HepG2 (cell line): Measurements from ENCODE around the gene ADGRV1. TPM values are rescaled to one million over a fixed set of nuclear protein-coding genes. Genes with fewer than 3 reads are reported as not detected.
A peak's percentile ranks its signal among the peaks of the same experiment; 100 is the strongest.

Experiments
- ATAC-seq: fragments of 200-7000 bp; cut with Tn5 transposase; 3 replicates; pipeline ENCODE4 v1.9.1; 2020; ENCODE audit warnings: mild to moderate bottlenecking, moderate library complexity
- BruUV-seq: library from RNA; stranded (reverse); fragments of 400-500 nt; replicated peaks from 2 replicates; lab custom pipeline; 2021; lab: Mats Ljungman, UMichigan
- CTCF ChIA-PET: fragments of 300-600 bp; formaldehyde crosslinking; extraction: SDS; loops from one replicate; lab custom pipeline; 2021; ENCODE audit warnings: low total read pairs, inconsistent platforms, low intra/inter-chr PET ratio; lab: Yijun Ruan, JAX
- POLR2A ChIA-PET: fragments of 350-600 bp; sonication (Branson Sonifier 250); formaldehyde crosslinking; loops from one replicate; lab custom pipeline; 2020; ENCODE audit warnings: antibody characterized with exemption, inconsistent platforms; lab: Yijun Ruan, JAX
- DNase-seq: peaks from one replicate; pipeline ENCODE4 v3.0.0-alpha.2; 2015; ENCODE audit warnings: low spot score
- FAIRE-seq: peaks from 3 replicates; lab custom pipeline; 2011; peaks lifted over from hg19 to GRCh38; lab: Jason Lieb, UNC
- H2AFZ ChIP-seq: one replicate; pipeline ENCODE4 v1.6.1; 2011; ENCODE audit warnings: low read length, inconsistent platforms
- H3K27ac ChIP-seq: fragments of 300-600 bp; 3 replicates; pipeline ENCODE4 v1.8.0; 2011; ENCODE audit warnings: mixed run types, mild to moderate bottlenecking, mixed read lengths, low read length, inconsistent platforms; ENCODE audit not compliant: insufficient read depth; ENCODE audit errors: extremely low read length
- H3K27me3 ChIP-seq, 2 experiments: fragments of 200-600 bp in 1 of 2; 2 replicates in 1 of 2; 3 replicates in 1 of 2; pipeline versions ENCODE4 v1.6.0 to v1.8.0; 2011; ENCODE audit warnings: low read length in 2 of 2, mild to moderate bottlenecking in 2 of 2, moderate library complexity in 2 of 2, inconsistent platforms in 1 of 2; ENCODE audit not compliant: insufficient read depth in 2 of 2, control insufficient read depth in 1 of 2
- H3K36me3 ChIP-seq, 2 experiments: fragments of 200-600 bp in 1 of 2; replicated peaks in 1 of 2; 2 replicates in 1 of 2; 3 replicates in 1 of 2; pipeline versions ENCODE4 v1.5.1 to v1.8.0; 2011; ENCODE audit warnings: low read length in 2 of 2, inconsistent platforms in 1 of 2; ENCODE audit not compliant: insufficient read depth in 2 of 2, control insufficient read depth in 1 of 2
- H3K4me1 ChIP-seq: 2 replicates; pipeline ENCODE4 v1.5.1; 2012; ENCODE audit warnings: low read length, inconsistent platforms; ENCODE audit not compliant: insufficient read depth
- H3K4me2 ChIP-seq: 2 replicates; pipeline ENCODE4 v1.6.0; 2011; ENCODE audit warnings: low read depth, low read length, inconsistent platforms
- H3K4me3 ChIP-seq, 3 experiments: fragments of 200-600 bp in 1 of 3; sonication (generic), shearing (Covaris generic) in 1 of 3; replicated peaks in 1 of 3; 2 replicates each; pipeline ENCODE4 v1.5.1; 2011 to 2016; ENCODE audit warnings: low read length in 3 of 3, inconsistent platforms in 2 of 3, low read depth in 2 of 3, mild to moderate bottlenecking in 2 of 3, control low read depth in 1 of 3, mixed read lengths in 1 of 3; ENCODE audit not compliant: insufficient read depth in 1 of 3
- H3K79me2 ChIP-seq: one replicate; pipeline ENCODE4 v1.6.1; 2011; ENCODE audit warnings: low read length, inconsistent platforms; ENCODE audit not compliant: insufficient read depth
- H3K9ac ChIP-seq: 2 replicates; pipeline ENCODE4 v1.6.0; 2011; ENCODE audit warnings: mild to moderate bottlenecking, low read depth, low read length, inconsistent platforms; ENCODE audit not compliant: insufficient read depth
- H3K9me3 ChIP-seq: 2 replicates; pipeline ENCODE4 v1.5.1; 2012; ENCODE audit warnings: mild to moderate bottlenecking, low read length
- H4K20me1 ChIP-seq: 2 replicates; pipeline ENCODE4 v1.6.0; 2011; ENCODE audit warnings: inconsistent platforms, mild to moderate bottlenecking, low read length, moderate library complexity; ENCODE audit not compliant: insufficient read depth
- CEBPB ChIP-seq: IDR thresholded peaks from 2 replicates; pipeline ENCODE4 v1.6.1; 2011; ENCODE audit warnings: low read depth, low read length, improper control_type of control experiment, borderline replicate concordance
- ETV5 ChIP-seq: IDR thresholded peaks from 2 replicates; pipeline ENCODE4 v1.6.1; 2018; ENCODE audit warnings: missing biosample characterization, missing genetic modification reagents, inconsistent platforms, borderline replicate concordance
- FOXJ3 ChIP-seq: sonication (generic); formaldehyde crosslinking; IDR thresholded peaks from 2 replicates; pipeline ENCODE4 v1.4.0; 2020; ENCODE audit warnings: missing genetic modification reagents, mild to moderate bottlenecking, borderline replicate concordance
- KLF16 ChIP-seq, 2 experiments: sonication (generic) in 1 of 2; formaldehyde crosslinking in 1 of 2; IDR thresholded peaks; 2 replicates each; pipeline versions ENCODE4 v1.6.1 to v1.8.0; 2016 to 2023; ENCODE audit warnings: missing genetic modification reagents in 2 of 2, missing compliant biosample characterization in 1 of 2
- NFATC3 ChIP-seq: sonication (generic); formaldehyde crosslinking; IDR thresholded peaks from 2 replicates; pipeline ENCODE4 v1.5.1; 2020; ENCODE audit warnings: mild to moderate bottlenecking, missing genetic modification reagents
- TBP ChIP-seq: sonication (generic); formaldehyde crosslinking; IDR thresholded peaks from 2 replicates; pipeline ENCODE4 v1.5.0; 2020; ENCODE audit warnings: missing genetic modification reagents
- ZNF282 ChIP-seq: fragments of 450-650 bp; IDR thresholded peaks from 2 replicates; pipeline ENCODE4 v1.6.1; 2018; ENCODE audit not compliant: partially characterized antibody
- WGBS: methylation state at CpG from one replicate; pipeline ENCODE4 v1.1.6; 2017; ENCODE audit warnings: low lambda C conversion rate; 5-methylcytosine and 5-hydroxymethylcytosine counted together
- in situ Hi-C: cut with HindIII; loops from 2 replicates; pipeline ENCODE4 v1.10.0; 2017; ENCODE audit warnings: low pct_unique_long_range_greater_than_20kb; ENCODE audit not compliant: extremely low pct_ligation_motif_present
- intact Hi-C: fragments of 100-400 bp; cut with micrococcal nuclease; formaldehyde crosslinking; loops from one replicate; pipeline ENCODE4 v1.10.0; 2022; ENCODE audit not compliant: unreplicated experiment
- polyA plus RNA-seq, 8 experiments: library from polyadenylated mRNA; depleted of rRNA in 3 of 8; stranded (reverse) in 7 of 8; unstranded in 1 of 8; fragments of >200 nt; fragmentation: Illumina TruSeq in 4 of 8; extraction: Trizol in 4 of 8; gene quantifications; 2 replicates each; pipeline versions ENCODE4 v1.2.1 to v1.2.3, GENCODE V29; 2011 to 2016; ENCODE audit warnings: low read depth in 4 of 8, missing spikeins in 1 of 8, mixed read lengths in 1 of 8; ENCODE audit not compliant: insufficient read depth in 1 of 8
- total RNA-seq, 5 experiments: library from RNA; depleted of rRNA; stranded (reverse); fragments of >200 nt; fragmentation: Illumina TruSeq; extraction: Trizol; gene quantifications; 2 replicates each; pipeline ENCODE4 v1.2.3, GENCODE V29; 2016; ENCODE audit warnings: low read depth in 1 of 5
- TF ChIP-seq, protein P1 (sequence below): sonication (generic); formaldehyde crosslinking; IDR thresholded peaks from 2 replicates; pipeline ENCODE4 v1.4.0; 2020; ENCODE audit warnings: missing genetic modification reagents
- TF ChIP-seq, protein P2 (sequence below): sonication (generic); formaldehyde crosslinking; IDR thresholded peaks from 2 replicates; pipeline ENCODE4 v1.4.0; 2020; ENCODE audit warnings: mild to moderate bottlenecking, missing genetic modification reagents
- TF ChIP-seq, protein P3 (sequence below): sonication (generic); formaldehyde crosslinking; IDR thresholded peaks from 2 replicates; pipeline ENCODE4 v1.5.0; 2020; ENCODE audit warnings: mild to moderate bottlenecking, missing genetic modification reagents, moderate library complexity

The ADGRV1 gene
- total and polyA plus RNA-seq, 2 of the 13 experiments (the other 11 are each of a cell fraction or from before 2014, with no cell fraction given) = 1.7 to 3.9 TPM

DNA sequence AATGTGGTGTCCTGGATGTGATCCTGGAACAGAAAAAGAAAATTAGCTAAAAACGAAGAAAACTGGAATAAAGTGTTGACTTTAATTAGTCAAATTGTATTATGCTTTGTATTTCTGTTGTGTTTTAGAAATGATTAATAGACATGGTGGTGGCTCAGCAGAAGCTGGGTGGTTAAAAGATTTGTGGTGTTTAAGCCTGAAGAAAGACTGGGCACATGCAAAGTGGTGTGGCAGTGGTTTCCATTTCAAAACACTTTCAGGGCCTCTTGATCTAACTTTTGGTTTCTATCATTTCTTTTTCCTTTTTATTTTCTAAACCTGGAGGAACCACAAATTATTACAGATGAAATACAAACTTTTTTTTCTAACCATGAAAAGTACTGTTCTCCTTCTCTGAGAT lies 44.1 kb downstream of the ADGRV1 start (continued):
- TF ChIP-seq, protein P1, sequence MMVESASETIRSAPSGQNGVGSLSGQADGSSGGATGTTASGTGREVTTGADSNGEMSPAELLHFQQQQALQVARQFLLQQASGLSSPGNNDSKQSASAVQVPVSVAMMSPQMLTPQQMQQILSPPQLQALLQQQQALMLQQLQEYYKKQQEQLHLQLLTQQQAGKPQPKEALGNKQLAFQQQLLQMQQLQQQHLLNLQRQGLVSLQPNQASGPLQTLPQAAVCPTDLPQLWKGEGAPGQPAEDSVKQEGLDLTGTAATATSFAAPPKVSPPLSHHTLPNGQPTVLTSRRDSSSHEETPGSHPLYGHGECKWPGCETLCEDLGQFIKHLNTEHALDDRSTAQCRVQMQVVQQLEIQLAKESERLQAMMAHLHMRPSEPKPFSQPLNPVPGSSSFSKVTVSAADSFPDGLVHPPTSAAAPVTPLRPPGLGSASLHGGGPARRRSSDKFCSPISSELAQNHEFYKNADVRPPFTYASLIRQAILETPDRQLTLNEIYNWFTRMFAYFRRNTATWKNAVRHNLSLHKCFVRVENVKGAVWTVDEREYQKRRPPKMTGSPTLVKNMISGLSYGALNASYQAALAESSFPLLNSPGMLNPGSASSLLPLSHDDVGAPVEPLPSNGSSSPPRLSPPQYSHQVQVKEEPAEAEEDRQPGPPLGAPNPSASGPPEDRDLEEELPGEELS = no peak
- no peak for TF ChIP-seq KLF16 (CRISPR knock-in tag; IDR thresholded peaks at IDR 0.05)
- TF ChIP-seq FOXJ3 (CRISPR knock-in tag) = no peak
- TF ChIP-seq, protein P2, sequence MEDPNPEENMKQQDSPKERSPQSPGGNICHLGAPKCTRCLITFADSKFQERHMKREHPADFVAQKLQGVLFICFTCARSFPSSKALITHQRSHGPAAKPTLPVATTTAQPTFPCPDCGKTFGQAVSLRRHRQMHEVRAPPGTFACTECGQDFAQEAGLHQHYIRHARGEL (CRISPR knock-in tag) = no peak
- TF ChIP-seq TBP = no peak
- no peak for TF ChIP-seq ZNF282
- no peak for TF ChIP-seq NFATC3 (CRISPR knock-in tag)
- TF ChIP-seq CEBPB = no peak

DNA sequence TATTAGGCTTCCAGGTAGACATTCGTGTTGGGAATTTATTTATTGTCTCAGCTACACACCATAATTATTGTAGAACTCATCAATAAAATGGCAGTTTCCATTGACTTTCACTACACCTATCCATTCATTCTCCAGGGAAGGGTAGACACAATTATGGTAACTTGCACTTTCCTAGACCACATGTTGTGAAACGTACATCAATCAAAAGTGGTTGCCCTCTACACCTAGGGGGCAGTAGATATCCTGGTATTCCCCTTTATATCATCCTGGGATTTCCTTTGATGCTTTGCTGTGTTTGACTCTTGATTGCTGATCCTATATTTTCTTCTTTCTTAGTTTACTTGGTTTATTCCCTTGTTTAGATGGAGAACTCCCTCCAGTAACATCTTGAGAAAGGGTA lies 47.9 kb downstream of the ADGRV1 start:
- intact Hi-C loops = no loop called here
- ChIA-PET POLR2A (no interaction called here), CTCF (no interaction called here)
- Histone ChIP-seq H4K20me1 (no peaks in the 10 kb centered on the region), H3K36me3 (no peaks in the 10 kb centered on the region), H2AFZ (no peak overlapping the region), H3K9ac (no peak overlapping the region), H3K79me2 (no peaks in the 10 kb centered on the region), H3K4me1 (no peaks in the 10 kb centered on the region), H3K27me3 (no peaks in the 10 kb centered on the region), H3K27ac (no peak overlapping the region), H3K4me3 (no peak overlapping the region), H3K9me3 (no peaks in the 10 kb centered on the region), H3K4me2 (no peak overlapping the region)
- TF ChIP-seq, protein P3, sequence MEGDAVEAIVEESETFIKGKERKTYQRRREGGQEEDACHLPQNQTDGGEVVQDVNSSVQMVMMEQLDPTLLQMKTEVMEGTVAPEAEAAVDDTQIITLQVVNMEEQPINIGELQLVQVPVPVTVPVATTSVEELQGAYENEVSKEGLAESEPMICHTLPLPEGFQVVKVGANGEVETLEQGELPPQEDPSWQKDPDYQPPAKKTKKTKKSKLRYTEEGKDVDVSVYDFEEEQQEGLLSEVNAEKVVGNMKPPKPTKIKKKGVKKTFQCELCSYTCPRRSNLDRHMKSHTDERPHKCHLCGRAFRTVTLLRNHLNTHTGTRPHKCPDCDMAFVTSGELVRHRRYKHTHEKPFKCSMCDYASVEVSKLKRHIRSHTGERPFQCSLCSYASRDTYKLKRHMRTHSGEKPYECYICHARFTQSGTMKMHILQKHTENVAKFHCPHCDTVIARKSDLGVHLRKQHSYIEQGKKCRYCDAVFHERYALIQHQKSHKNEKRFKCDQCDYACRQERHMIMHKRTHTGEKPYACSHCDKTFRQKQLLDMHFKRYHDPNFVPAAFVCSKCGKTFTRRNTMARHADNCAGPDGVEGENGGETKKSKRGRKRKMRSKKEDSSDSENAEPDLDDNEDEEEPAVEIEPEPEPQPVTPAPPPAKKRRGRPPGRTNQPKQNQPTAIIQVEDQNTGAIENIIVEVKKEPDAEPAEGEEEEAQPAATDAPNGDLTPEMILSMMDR (CRISPR knock-in tag) = peak; percentile 29; the same call in 1 of the 2 replicates
- TF ChIP-seq ETV5 (CRISPR knock-in tag) = no peak
- FAIRE-seq = no peak
- in situ Hi-C loops = loop anchor here (10.0 kb wide), 1 partner anchor 172 kb away; no protein-coding TSS in a partner anchor
- DNase-seq = peak; percentile 14
- BruUV-seq = no TSS peak
- 2% methylated on average over 2 of the region's 2 CpGs for WGBS
- ATAC-seq = peak; percentile 51
